Stimulated activated CD8-positive, alpha-beta memory T cell treated with anti-CD3 and anti-CD28 coated beads, Interleukin-2, amount 100 ng/mL, for 48 hours (primary cell): Measurements from ENCODE around the gene ELP6.

ENCODE experiments used
- DNase-seq, 2 donors: peaks; one replicate each; pipeline ENCODE4 v3.0.0-alpha.2; 2020; ENCODE audit warnings: low read depth in 2 of 2

ELP6 gene, protein sequence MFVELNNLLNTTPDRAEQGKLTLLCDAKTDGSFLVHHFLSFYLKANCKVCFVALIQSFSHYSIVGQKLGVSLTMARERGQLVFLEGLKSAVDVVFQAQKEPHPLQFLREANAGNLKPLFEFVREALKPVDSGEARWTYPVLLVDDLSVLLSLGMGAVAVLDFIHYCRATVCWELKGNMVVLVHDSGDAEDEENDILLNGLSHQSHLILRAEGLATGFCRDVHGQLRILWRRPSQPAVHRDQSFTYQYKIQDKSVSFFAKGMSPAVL

DNA sequence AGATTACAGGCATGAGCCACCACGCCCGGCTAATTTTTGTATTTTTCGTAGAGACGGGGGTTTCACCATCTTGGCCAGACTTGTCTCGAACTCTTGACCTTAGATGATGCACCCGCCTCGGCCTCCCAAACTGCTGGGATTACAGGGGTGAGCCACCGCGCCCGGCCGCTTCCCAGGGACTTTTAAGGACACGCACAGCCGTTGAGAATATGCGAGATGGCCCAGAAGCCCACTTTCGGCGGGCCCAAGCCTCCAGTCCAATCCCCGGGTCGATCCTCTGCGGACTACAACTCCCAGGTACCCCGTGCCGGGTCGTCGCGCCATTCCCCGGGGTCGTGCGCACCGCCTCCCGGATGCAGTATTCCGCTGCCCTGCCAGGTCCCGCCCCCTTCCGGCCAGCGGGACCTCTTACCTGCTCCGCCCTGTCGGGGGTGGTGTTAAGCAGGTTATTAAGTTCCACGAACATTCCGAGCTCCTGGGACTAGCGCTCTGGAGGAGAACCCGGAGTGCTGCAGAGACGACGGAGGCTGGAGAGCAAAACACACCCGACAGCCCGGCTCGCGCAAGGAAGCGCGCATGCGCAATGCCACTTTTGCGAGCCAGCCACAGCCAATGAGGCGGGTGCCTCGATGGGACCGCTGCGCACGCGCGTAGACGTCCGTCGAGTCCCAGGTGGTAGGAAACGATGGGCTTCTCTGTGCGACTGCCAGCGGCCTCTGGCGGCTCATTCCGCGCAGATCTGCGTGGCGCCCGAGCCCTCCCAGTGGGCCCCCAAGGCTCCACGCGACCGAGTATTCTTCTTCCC lies at the start of gene ELP6:
Gene ELP6, minus strand, starts transcription at position 588 of the 805 bp plus-strand sequence. Its CDS starts 122 bp downstream, at position 466.
- peak; percentile 95 to 96 for DNase-seq

DNA sequence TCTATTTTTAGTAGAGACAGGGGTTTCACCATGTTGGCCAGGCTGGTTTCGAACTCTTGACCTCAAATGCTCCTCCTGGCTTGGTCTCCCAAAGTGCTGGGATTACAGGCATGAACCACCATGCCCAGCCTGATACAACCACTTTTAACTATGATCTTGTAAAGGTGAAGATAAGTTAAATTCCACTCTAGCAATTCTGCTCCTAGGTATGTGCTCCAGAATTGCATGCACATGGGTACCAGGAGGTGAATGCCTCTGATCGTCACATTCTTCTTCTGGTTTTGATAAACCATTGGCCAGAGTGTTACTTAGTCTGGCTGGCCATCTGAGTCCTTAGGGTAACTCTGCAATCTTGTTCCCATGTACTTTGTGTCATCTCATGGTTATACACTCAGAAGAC lies 42.8 kb upstream of the ELP6 start:
- DNase-seq, result no peak

DNA sequence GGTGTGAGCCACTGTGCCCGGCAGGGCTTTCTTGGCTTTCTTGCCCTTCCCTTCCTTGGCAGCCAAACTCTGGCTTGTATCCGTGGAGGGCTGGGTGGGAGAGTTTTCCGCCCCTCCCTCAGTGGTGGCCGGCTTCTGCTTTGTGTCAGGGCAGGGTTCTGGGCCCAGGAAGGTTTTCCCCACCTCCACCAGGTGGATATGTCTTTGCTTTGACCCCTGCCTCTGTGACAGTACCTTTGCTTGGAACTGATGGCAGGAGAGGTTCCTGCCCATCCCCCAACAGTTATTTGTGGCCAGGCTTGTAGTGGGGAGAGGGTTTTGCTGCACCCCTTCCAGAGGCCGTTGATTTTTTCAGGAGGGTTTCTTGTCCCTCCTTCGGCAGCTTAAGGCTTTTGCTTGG lies 40.8 kb upstream of the ELP6 start:
- DNase-seq, result no peak

DNA sequence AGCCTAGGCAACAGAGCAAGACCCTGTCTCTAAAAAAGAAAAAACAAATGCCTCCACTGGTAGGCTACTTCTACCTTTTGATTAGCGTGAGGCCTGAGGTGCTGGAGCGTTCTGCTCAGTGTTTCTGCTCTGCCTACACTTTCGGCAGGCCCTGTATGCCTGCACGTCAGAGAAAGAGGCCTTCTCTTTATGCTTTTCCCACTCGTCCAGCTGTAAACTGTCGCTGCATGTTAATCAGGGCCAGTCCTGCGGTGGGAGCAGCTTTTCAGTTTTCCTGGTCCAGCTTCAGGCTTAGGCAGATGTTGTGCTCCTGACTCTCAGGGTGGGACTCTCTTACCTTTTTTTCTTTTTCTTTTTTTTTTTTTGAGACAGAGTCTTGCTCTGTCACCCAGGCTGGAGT lies 39.9 kb upstream of the ELP6 start:
- no peak for DNase-seq

DNA sequence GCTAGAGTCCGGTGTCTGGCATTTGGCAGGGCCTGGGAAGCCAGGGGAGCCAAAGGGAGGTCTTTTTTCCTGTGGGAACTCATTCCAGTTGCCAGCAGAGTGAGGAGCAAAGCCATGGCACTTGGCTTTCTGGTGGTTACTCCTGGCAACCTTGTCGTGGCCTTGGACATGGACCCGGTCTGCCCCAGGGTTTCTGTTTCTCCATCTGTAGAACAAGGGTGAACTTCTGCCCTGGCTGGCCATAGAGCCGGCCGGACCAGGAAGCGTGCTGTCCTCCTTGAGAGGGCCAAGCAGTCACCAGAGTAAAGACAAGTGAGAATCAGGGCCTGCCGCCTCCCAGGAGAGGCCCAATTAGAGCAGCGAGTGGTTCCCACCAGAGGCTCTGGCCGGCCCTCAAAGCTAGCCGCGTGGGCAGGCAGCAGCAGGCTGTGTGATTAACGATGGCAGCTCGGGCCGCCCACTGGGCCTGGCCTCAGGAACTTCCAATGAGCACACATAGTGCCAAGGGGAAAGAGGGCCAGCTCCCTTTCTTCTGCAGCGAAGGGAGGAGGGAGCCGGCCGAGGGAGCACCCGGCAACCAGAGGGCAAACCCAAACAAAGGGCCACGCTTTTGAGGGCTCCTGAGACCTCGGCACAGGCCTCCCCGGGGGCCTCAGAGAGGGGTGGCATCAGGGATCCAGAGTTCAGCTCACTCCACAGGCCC lies 29.1 kb upstream of the ELP6 start:
- DNase-seq, result no peak

DNA sequence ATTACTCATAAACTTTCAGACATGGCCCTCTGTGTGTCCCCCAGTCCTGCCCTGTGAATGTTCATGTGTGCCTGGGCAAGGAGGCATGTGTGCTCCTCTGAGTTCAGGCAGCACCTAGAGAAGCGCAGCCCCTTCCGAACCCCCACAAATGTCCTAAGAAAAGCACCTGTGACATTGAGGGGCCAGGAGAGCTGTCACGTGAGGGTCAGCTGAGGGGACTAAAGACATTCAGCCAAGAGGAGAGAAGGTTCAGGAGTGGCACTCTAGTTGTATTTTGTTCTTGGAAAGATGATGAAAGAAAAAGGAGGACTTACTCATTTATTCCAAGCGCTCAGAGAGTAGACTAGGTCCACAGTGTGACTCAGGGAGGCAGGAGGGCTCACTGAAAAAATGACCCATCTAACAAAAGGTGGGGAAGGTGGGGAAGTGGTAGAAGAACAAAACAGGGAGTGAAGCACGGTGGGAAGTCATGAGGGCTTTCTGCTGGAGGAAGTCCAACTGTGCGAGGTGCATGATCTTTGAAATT lies 28.1 kb upstream of the ELP6 start:
- DNase-seq, result no peak

DNA sequence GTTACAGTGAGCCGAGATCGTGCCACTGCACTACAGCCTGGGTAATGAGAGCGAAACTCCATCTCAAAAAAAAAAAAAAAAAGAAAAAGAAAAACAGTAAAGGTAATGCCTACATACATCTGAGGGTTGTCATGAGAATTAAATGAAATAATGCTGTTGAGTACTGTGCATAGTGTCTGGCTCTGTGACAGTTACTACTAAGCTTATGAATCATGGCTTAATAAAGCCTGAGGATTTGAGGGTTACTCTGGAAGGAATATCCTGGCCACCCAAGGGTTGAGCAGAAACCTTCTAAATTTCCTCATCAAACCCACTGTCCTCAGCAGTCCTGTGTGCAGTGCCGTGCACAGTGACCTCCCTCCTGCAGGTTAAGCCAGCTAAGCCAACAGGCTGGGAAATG lies 26.8 kb upstream of the ELP6 start:
- no peak for DNase-seq

DNA sequence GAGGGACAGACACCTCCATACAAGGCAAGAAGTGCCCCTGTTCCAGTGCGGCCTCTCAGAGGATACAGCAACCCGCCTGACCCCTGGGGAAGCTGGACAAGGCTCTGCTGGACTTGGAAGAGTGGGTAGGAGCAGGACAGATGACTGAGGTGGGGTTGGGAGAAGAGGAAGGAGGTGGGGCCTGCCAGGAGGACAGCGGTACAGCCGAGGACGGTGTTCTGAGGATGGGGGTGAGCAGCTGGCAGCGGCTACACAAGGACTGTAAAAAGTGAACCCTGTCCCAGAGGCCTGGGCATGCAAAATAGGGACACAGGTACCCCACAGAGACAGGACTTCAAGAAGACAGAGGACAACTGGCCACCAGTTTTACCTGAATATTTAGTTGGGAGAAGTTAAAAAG lies 23.5 kb upstream of the ELP6 start:
- DNase-seq, result no peak

DNA sequence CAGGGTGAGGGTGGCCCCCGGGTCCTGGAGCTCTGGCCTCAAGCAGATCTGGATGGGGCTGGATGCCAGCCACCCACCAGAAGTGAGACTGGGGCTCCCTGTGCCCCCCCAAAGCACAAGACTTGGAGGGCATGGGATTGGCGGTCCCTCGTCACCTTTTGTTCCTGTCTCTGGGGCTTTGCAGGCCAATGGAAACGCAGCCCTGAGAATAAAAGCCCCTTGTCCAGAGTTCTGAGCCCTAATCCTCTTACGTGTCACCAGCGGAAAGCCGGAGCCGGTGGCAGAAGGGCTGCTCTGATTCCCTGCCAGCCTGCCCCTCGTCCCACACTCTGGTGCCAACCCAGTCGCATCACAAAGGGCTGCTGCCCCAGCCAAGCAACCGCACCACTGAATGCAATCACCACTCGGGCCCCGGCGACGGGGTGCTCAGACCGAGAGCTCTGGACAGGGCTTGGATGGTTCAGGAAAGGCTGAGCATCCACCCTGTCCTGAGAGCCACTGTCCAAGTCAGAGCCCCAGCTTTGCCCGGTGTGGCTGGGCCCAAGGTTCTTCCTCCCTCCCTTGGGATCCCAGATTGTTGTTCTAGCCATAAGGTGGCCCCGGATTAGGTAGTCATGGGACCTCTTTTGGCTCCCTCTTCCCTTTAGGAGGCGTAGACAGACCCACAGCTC lies 22.8 kb upstream of the ELP6 start:
- no peak for DNase-seq

DNA sequence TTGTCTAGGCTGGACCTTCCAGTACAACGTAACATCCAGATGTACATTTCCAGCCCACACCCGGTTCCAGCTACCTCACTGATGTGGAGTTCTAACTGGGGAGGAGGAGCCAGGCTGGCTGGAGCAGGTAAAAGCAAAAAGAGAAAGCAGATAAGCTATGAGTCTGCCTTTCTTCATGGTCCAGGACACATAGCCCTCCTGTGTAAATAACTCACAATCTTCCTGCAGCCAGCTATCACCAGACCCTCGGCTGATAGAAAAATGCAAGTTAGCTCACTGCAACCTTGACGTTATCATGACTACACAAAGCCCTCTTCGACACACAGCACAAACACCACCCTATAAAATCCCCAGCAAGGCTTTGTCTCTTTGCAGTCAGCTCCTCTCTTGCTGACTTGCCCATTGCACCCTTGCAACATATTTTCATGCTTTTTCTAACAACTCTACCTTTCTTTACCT lies 20.5 kb upstream of the ELP6 start:
- DNase-seq, result no peak

DNA sequence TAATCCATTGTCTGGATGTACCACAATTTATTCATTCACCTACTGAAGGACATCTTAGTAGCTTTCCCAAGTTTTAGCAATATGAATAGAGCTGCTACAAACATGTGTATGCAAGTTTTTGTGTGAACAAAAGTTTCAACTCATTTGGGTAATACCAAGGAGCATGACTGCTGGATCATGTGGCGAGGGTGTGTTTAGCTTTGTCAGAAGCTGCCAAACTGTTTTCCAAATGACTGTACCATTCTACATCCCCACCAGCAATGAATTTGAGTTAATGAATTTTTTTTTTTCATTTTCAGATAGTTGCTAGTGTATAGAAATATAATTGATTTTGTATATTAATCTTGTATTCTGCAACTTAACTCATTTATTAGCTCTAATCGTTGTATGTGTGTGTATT lies 20.0 kb upstream of the ELP6 start:
- DNase-seq, result no peak

DNA sequence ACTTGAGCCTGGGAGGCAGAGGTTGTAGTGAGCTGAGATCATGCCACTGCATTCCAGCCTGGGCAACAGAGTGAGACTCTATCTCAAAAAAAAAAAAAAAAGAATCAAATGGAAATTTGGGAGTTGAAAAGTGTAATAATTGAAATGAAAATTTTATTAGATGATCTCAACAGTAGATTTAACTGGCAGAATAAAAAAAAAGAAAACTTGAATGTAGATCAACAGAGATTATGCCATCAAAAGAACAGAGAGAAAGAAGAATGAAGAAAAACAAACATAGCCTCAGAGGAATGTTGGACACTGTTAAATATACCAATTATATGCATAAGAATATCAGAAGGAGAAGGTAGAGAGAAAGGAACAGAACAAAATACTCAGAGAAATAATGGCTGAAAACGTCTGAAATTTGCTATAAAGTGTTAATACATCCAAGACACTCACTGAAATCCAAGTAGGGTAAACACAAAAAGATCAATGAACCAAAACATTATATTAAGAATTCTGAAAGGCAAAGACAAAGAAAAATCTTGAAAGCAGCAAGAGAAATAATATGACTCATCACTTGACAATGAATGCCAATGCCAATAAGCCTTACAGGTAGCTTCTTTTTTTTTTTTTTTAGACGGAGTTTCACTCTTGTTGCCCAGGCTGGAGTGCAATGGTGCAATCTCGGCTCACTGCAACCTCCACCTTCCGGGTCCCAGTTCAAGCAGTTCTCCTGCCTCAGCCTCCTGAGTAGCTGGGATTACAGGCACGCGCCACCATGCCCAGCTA lies 14.6 kb upstream of the ELP6 start:
- DNase-seq, result no peak

DNA sequence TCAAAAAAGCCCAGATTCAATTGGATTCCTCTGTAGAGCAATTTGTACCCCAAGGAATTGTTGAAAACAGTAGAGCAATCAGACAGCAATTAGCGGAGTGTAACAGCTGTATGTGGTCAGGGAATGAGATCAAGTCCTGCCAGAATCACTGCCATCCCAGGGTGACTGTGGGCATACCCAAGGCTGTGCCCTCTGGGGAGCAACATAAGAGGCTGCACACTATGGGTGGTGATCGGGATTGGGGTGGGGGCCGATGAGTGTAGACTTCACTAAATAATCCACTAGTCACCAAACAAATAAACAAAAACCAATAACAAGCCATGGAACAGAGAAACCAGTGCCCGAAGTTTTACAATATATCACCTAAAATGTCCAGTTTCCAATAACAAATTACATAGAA lies 12.1 kb upstream of the ELP6 start:
- DNase-seq, result no peak

DNA sequence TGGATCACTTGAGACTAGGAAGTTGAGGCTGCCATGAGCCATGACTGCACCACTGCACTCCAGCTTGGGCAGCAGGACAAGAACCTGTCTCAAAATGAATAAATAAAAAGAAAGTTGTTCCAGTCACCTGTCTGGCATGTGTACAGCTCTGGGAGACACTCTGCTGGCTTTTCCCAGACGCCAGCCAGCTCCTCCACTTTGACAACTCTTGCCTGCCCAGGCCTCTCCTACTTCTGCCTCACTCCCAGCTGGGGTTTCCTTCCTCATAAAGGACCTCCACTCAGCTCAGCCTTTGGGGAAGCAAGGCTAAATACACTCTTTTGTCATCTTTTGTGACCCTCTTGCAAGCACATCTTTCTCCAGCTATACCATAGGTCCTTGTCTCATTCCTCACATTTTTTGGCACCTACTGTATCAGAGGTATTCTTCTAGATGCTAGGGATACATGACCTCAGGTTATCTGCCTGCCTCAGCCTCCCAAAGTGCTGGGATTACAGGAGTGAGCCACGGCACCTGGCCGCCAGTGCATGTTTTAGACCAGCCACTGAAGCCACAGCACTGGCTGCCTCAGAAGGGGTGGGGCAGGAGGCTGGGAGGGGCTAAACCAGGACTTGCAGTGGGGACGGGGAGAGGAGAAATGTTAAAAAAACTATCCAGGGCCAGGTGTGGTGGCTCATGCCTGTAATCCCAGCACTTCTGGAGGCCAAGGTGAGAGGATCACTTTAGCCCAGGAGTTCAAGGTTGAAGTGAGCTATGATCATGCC lies 10.0 kb upstream of the ELP6 start:
- no peak for DNase-seq

DNA sequence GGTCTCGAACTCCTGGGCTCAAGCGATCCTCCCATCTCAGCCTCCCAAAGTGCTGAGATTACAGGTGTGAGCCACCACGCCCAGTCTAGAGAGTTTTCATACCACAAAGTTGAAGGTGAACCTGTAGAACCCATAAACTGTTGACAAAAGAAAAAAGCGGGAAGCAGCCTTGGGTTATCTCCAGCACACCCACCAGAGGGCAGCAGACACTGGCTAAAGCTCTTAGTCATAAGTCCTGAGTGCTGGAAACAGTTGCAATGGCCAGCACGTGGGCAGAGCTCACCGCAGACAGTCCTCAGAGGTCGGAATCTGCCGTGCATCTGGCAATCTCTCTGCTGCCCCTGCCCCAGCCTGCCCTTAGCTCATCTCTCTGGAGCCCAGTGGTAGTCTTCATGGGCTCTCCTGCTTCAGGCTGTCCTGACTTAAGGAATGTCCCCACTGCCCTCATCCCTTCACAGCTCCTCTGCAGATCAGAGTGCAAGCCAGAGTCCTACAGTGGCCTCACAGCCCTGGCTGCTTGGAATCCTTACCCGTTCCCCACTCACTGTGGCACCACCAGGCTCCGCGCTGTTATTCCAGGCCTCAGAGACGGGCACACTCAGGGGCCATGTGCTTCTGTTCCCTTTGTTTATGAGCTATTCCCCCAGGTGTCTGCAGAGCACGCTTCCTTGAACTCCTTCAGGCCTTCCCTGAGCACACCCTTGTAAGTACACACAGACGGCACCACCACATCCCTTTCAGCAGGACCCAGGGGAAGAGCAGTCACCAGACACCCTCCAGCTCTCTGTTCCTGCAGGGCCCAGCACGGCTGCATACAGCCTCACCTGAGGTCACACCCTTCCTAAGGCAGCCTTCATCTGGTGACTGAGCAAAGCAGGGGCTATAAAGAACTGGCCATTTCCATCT lies 8.8 kb upstream of the ELP6 start:
- peak; percentile 64 to 66 for DNase-seq

DNA sequence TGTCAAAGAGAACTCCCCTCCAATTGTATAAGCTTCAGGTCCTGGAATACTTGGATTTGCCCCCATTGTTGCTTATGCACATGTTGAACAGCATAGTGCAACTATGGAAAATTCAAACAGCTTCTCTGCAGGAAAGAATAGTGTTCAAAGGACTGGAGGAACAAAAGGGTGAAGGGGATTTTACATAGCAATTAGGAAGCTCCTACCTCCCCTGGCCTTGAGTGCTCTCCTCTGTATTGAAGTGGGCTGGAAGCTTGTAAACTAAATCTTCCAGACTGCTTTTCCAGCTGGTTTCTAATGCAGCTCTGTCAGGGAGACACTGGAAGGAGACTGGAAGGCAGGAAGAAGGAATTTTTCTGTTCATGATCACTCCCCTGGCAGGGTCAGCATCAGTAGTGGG lies 7.2 kb upstream of the ELP6 start:
- DNase-seq, result no peak

DNA sequence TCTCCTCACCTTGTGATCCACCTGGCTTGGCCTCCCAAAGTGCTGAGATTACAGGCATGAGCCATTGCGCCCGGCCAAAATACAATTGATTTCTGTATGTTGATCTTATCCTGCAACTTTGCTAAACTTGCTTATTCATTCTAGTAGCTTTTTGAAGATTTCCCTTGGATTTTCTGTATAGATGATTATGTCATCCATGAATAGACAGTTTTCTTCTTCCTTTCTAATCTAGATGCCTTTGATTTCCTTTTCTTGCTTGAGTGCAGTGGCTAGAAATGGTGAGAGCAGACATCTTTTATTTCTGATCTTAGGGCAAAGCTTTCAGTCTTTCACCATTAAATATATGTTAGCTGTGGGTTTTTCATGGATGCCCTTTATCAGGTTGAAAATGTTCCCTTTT lies 4.4 kb upstream of the ELP6 start:
- no peak for DNase-seq

DNA sequence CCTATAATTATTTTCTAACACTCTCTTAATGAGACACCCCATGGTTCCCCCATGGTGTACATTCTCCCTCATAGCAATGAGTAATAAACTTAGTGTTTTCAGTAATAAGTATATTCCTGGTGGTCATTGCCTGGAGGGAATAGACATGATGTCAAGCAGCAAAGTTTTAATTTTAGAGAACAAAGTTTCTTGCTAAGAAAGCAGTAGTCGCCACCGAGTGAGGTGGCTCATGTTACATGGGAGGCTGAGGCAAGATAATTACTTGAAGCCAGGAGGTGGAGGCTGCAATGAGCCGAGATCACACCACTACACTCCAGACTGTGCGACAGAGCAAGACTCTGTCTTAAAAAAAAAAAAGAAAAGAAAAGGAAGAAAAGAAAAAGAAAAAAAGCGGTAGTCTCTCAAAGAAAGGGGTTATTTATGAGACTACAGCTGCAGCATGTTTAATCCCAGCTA lies 2.4 kb upstream of the ELP6 start:
- DNase-seq, result no peak

DNA sequence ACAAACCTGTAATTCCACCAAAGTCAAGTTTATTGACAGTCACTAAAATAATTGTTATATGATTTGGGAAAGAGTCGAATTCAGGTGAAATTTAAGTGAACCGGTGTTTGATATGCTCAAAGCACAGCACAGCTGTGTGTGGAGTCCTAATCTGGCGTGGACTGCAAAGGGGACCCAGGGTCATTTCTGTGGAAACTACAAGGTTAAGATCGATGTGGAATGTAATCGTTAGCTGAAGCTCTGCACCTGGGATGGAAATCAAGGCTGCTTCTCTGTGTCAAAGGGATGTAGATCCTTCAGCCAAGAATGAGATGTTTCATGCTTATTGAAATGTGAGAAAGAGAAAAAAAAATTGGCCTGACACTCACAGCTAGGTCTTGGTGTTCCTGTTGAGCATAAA lies 1.6 kb upstream of the ELP6 start:
- DNase-seq, result no peak
